Activated CD8-positive, alpha-beta memory T cell treated with anti-CD3 and anti-CD28 coated beads, Interleukin-2, amount 10 ng/mL, durations not matched to agents 7 days and 5 days (primary cell): ENCODE measurements around the gene RNF217. TPM values are rescaled to one million over a fixed set of nuclear protein-coding genes. Genes with fewer than 3 reads are reported as not detected.
"Not testable (repeated sequence)": the region's sequence is repeated elsewhere in the genome, so short reads cannot be mapped to it uniquely, and the experiment has no call there.

Experiments used
- ATAC-seq: fragments of 150-1000 bp; cut with Tn5 transposase; one replicate; pipeline ENCODE4 v1.10.0; 2021; ENCODE audit warnings: moderate library complexity
- CTCF ChIA-PET: fragments of 350-600 bp; sonication (Branson Sonifier 250); formaldehyde crosslinking; loops from one replicate; lab custom pipeline; 2021; ENCODE audit warnings: antibody characterized with exemption; lab: Charles Lee
- DNase-seq: peaks from one replicate; pipeline ENCODE4 v3.0.0-alpha.2; 2020
- H3K27ac Mint-ChIP-seq: one replicate; pipeline ENCODE4 v1.8.0; 2021; ENCODE audit warnings: mild to moderate bottlenecking, mixed read lengths
- H3K27me3 Mint-ChIP-seq: one replicate; pipeline ENCODE4 v1.8.0; 2021; ENCODE audit warnings: mixed read lengths
- H3K36me3 Mint-ChIP-seq: one replicate; pipeline ENCODE4 v1.8.0; 2021; ENCODE audit warnings: mild to moderate bottlenecking, mixed read lengths
- H3K4me1 Mint-ChIP-seq: one replicate; pipeline ENCODE4 v1.8.0; 2021; ENCODE audit warnings: mixed read lengths
- H3K4me3 Mint-ChIP-seq: one replicate; pipeline ENCODE4 v1.8.0; 2021; ENCODE audit warnings: mild to moderate bottlenecking, moderate library complexity, mixed read lengths
- H3K9me3 Mint-ChIP-seq: one replicate; pipeline ENCODE4 v1.8.0; 2022; ENCODE audit warnings: low read depth, mixed read lengths
- total RNA-seq, 2 experiments: library from RNA; stranded (reverse); gene quantifications; one replicate each; pipeline ENCODE4 v1.2.3, GENCODE V29; 2021

The RNF217 gene
- total RNA-seq, 2 experiments from 2014 or later, result 0.70 TPM; not detected in 1

- H3K9me3 Mint-ChIP-seq, H3K27me3 Mint-ChIP-seq, ATAC-seq, H3K36me3 Mint-ChIP-seq, H3K4me1 Mint-ChIP-seq, CTCF ChIA-PET, H3K27ac Mint-ChIP-seq, DNase-seq, H3K4me3 Mint-ChIP-seq: not testable (repeated sequence)
Observed at GRCh38 chr6:125075073-125075472, 112.8 kb downstream of the RNF217 start.

GRCh38 chr6:125075741-125076481 is 113.7 kb downstream of the RNF217 start:
- no peak overlapping the region for H3K4me3 Mint-ChIP-seq
- CTCF ChIA-PET, result no interaction called here
- H3K27ac Mint-ChIP-seq, result no peak overlapping the region
- no peaks in the 10 kb centered on the region for H3K9me3 Mint-ChIP-seq
- no peaks in the 10 kb centered on the region for H3K27me3 Mint-ChIP-seq
- H3K4me1 Mint-ChIP-seq, result no peaks in the 10 kb centered on the region
- H3K36me3 Mint-ChIP-seq, result no peaks in the 10 kb centered on the region
- ATAC-seq (no peak), DNase-seq (no peak)

DNA sequence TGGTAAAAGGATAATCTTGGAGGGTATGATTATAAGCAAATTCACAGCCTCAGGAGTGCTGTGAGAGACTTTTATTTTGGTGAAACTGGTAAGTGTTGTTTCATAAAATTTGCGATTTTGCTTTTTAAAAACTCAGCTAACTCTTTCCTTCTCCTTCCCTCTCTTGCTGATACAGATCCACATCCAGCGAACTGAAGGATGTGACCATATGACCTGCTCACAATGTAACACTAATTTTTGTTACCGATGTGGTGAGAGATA is 114.2 kb downstream of the RNF217 start:
- no peaks in the 10 kb centered on the region for H3K9me3 Mint-ChIP-seq
- CTCF ChIA-PET, result no interaction called here
- H3K27me3 Mint-ChIP-seq, result no peaks in the 10 kb centered on the region
- H3K36me3 Mint-ChIP-seq, result no peaks in the 10 kb centered on the region
- no peak overlapping the region for H3K4me3 Mint-ChIP-seq
- ATAC-seq (no peak), DNase-seq (no peak)
- H3K4me1 Mint-ChIP-seq, result no peaks in the 10 kb centered on the region
- H3K27ac Mint-ChIP-seq, result no peak overlapping the region

- Mint-ChIP-seq H3K27me3 (no peaks in the 10 kb centered on the region), H3K27ac (no peak overlapping the region), H3K9me3 (no peaks in the 10 kb centered on the region), H3K36me3 (no peaks in the 10 kb centered on the region), H3K4me3 (no peak overlapping the region), H3K4me1 (no peaks in the 10 kb centered on the region)
- no peak for ATAC-seq
- DNase-seq, result no peak
- CTCF ChIA-PET, result no interaction called here
Observed at GRCh38 chr6:125077453-125077852, 115.2 kb downstream of the RNF217 start.

DNA sequence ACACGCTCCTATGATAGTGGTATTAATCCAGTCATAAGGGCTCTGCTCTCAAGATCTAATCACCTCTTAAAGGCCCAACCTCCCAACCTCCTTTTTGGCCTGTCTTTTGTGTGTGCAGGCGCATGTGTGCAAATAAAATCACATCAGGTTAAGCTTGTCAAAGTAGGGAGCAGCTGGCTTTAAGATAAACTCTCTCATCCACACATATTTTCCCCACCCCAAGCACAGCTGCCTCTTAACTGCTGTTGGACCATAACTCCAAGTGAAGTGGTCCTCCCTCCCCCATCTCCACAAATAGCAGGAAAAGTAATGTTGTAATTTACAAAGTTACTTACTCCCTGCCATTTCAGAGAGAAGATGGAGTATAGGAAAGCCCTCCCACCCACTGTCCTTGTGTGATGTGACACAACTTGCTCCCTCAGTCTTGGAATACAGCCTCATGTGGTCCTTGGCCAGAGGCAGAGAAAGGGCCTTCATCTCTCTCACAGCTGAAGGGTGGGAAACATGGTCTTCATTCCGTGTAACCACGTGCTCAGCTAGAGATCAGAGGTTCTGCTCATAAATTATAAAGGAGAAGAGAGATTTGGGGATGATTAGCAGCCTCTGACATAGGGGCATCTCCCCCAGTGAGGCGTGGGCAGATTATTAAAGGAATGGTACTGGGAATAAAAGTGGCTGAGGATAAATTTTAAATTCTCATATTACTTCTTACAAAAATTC is 116.5 kb downstream of the RNF217 start:
- no peaks in the 10 kb centered on the region for H3K9me3 Mint-ChIP-seq
- ATAC-seq (no peak), DNase-seq (no peak)
- CTCF ChIA-PET, result no interaction called here
- no peak overlapping the region for H3K27ac Mint-ChIP-seq
- no peaks in the 10 kb centered on the region for H3K36me3 Mint-ChIP-seq
- H3K4me3 Mint-ChIP-seq, result no peak overlapping the region
- H3K27me3 Mint-ChIP-seq, result no peaks in the 10 kb centered on the region
- no peaks in the 10 kb centered on the region for H3K4me1 Mint-ChIP-seq

GRCh38 chr6:125082908-125083683 is 120.9 kb downstream of the RNF217 start:
- CTCF ChIA-PET, result interaction anchor here (1.0 kb wide), 1 partner anchor 16 kb away, joined by 3 read pairs; no protein-coding TSS in a partner anchor
- DNase-seq, result no peak
- no peaks in the 10 kb centered on the region for H3K27me3 Mint-ChIP-seq
- H3K27ac Mint-ChIP-seq, result no peak overlapping the region
- no peak overlapping the region for H3K4me3 Mint-ChIP-seq
- H3K4me1 Mint-ChIP-seq, result no peaks in the 10 kb centered on the region
- H3K9me3 Mint-ChIP-seq, result no peaks in the 10 kb centered on the region
- no peaks in the 10 kb centered on the region for H3K36me3 Mint-ChIP-seq
- ATAC-seq, result no peak

GRCh38 chr6:125083684-125083990 is 121.4 kb downstream of the RNF217 start:
- CTCF ChIA-PET, result interaction anchor here (1.0 kb wide), 1 partner anchor 17 kb away, joined by 3 read pairs; no protein-coding TSS in a partner anchor
- no peaks in the 10 kb centered on the region for H3K4me1 Mint-ChIP-seq
- no peak for DNase-seq
- H3K36me3 Mint-ChIP-seq, result no peaks in the 10 kb centered on the region
- ATAC-seq, result no peak
- no peaks in the 10 kb centered on the region for H3K9me3 Mint-ChIP-seq
- H3K27me3 Mint-ChIP-seq, result no peaks in the 10 kb centered on the region
- no peak overlapping the region for H3K27ac Mint-ChIP-seq
- no peak overlapping the region for H3K4me3 Mint-ChIP-seq

- DNase-seq (no peak), ATAC-seq (no peak)
- no peaks in the 10 kb centered on the region for H3K36me3 Mint-ChIP-seq
- no peaks in the 10 kb centered on the region for H3K4me1 Mint-ChIP-seq
- H3K27ac Mint-ChIP-seq, result no peak overlapping the region
- peaks cover 2% of the 10 kb centered on the region for H3K27me3 Mint-ChIP-seq
- no peaks in the 10 kb centered on the region for H3K9me3 Mint-ChIP-seq
- H3K4me3 Mint-ChIP-seq, result no peak overlapping the region
- CTCF ChIA-PET, result no interaction called here
Observed at GRCh38 chr6:125086716-125087115, 124.5 kb downstream of the RNF217 start.

GRCh38 chr6:125088963-125089362 is 126.7 kb downstream of the RNF217 start:
- no peak overlapping the region for H3K4me3 Mint-ChIP-seq
- H3K4me1 Mint-ChIP-seq, result no peaks in the 10 kb centered on the region
- no peak for DNase-seq
- H3K27me3 Mint-ChIP-seq, result peaks cover 2% of the 10 kb centered on the region
- CTCF ChIA-PET, result interaction anchor here (0.6 kb wide), 1 partner anchor 1538 kb away, joined by 3 read pairs; no protein-coding TSS in a partner anchor
- no peak for ATAC-seq
- no peaks in the 10 kb centered on the region for H3K9me3 Mint-ChIP-seq
- H3K27ac Mint-ChIP-seq, result no peak overlapping the region
- H3K36me3 Mint-ChIP-seq, result no peaks in the 10 kb centered on the region

DNA sequence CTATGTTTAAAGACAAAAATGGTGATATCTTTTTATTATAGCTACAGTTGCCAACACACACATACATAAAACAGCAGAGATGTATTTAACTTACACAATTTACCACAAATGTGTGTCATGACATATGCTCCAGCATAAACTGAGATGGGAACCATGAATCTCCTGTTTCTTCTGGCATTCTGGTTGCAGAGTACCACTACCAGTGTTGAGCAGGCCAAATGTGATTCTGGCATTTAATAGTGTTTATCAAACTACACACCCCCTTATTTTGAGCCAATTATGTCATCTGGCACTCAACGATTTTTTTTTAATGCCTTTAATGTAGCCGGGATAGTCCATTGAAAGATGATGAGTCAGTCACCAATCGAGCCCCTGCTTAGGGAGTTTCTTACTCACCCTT is 132.3 kb downstream of the RNF217 start:
- no peaks in the 10 kb centered on the region for H3K36me3 Mint-ChIP-seq
- H3K9me3 Mint-ChIP-seq, result no peaks in the 10 kb centered on the region
- ATAC-seq (no peak), DNase-seq (no peak)
- CTCF ChIA-PET, result no interaction called here
- H3K27ac Mint-ChIP-seq, result no peak overlapping the region
- H3K4me3 Mint-ChIP-seq, result no peak overlapping the region
- H3K27me3 Mint-ChIP-seq, result peaks cover 17% of the 10 kb centered on the region
- peaks cover 1% of the 10 kb centered on the region for H3K4me1 Mint-ChIP-seq

GRCh38 chr6:125095580-125096301 is 133.5 kb downstream of the RNF217 start:
- Mint-ChIP-seq H3K27ac (no peak overlapping the region), H3K27me3 (peaks cover 25% of the 10 kb centered on the region), H3K4me1 (peaks cover 1% of the 10 kb centered on the region), H3K36me3 (no peaks in the 10 kb centered on the region), H3K9me3 (no peaks in the 10 kb centered on the region), H3K4me3 (no peak overlapping the region)
- ATAC-seq, result no peak
- CTCF ChIA-PET, result interaction anchor here (0.7 to 1.0 kb wide), 2 partner anchors 19 to 27 kb away, joined by 3 read pairs; no protein-coding TSS in a partner anchor
- no peak for DNase-seq

DNA sequence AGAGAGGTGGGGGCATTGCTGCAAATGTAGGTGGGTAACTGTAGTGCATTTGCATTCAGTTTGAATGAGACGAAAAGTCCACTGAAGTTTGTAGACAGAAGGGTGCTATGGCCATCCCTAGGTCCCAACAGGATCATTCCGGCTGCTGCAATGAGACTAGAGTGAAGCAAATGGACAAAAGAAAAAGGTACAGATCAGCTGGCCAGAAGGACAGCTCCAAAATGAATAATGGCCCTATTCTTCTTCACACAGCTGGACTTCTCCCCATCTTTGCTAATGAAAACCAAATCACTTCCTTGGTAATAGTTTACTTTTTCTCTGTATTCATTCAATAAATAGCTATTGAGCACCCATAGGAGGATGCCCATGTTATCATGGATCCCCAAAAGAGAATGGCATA is 134.9 kb downstream of the RNF217 start:
- Mint-ChIP-seq H3K36me3 (no peaks in the 10 kb centered on the region), H3K4me1 (peaks cover 1% of the 10 kb centered on the region)
- CTCF ChIA-PET, result no interaction called here

GRCh38 chr6:125098253-125098652 is 136.0 kb downstream of the RNF217 start:
- Mint-ChIP-seq H3K4me1 (peaks cover 1% of the 10 kb centered on the region), H3K27ac (no peak overlapping the region), H3K36me3 (no peaks in the 10 kb centered on the region), H3K9me3 (no peaks in the 10 kb centered on the region), H3K27me3 (peaks cover 28% of the 10 kb centered on the region), H3K4me3 (no peak overlapping the region)
- DNase-seq (no peak), ATAC-seq (no peak)
- CTCF ChIA-PET, result no interaction called here

More for the DNA sequence above, 134.9 kb downstream of the RNF217 start:
- no peak for DNase-seq
- no peak for ATAC-seq
- H3K4me3 Mint-ChIP-seq, result no peak overlapping the region
- H3K9me3 Mint-ChIP-seq, result no peaks in the 10 kb centered on the region
- peaks cover 28% of the 10 kb centered on the region for H3K27me3 Mint-ChIP-seq
- H3K27ac Mint-ChIP-seq, result no peak overlapping the region
